H1 (cell line): ENCODE results near the gene PCDHGA11. TPM values are rescaled to one million over a fixed set of nuclear protein-coding genes. Genes with fewer than 3 reads are reported as not detected.

Source experiments
- CTCF ChIA-PET: fragments of 300-600 bp; sonication (Branson Sonifier 250); formaldehyde crosslinking; loops from one replicate; lab custom pipeline; 2021; ENCODE audit not compliant: partially characterized antibody; lab: Charles Lee
- POLR2A ChIA-PET: fragments of 300-600 bp; sonication (Branson Sonifier 250); formaldehyde crosslinking; loops from one replicate; lab custom pipeline; 2021; ENCODE audit warnings: inconsistent platforms; ENCODE audit not compliant: partially characterized antibody; lab: Charles Lee
- DNase-seq, 2 experiments: peaks; one replicate each; pipeline versions ENCODE4 v3.0.0 to v3.0.0-alpha.2; 2010 to 2022; ENCODE audit warnings: low spot score in 2 of 2, low read depth in 1 of 2, mixed read lengths in 1 of 2
- FAIRE-seq: peaks from 2 replicates; lab custom pipeline; 2011; peaks lifted over from hg19 to GRCh38; lab: Jason Lieb, UNC
- H2AFZ ChIP-seq: 2 replicates; pipeline ENCODE4 v1.8.1; 2012; ENCODE audit warnings: low read length, inconsistent platforms
- H2AK5ac ChIP-seq: 2 replicates; pipeline ENCODE4 v1.6.1; 2013; ENCODE audit warnings: low read depth, low read length
- H2BK120ac ChIP-seq: replicated peaks from 2 replicates; pipeline ENCODE3; 2013; ENCODE audit warnings: low read depth, low read length, inconsistent platforms
- H2BK12ac ChIP-seq: 2 replicates; pipeline ENCODE4 v1.6.1; 2013; ENCODE audit warnings: low read depth, low read length
- H2BK15ac ChIP-seq: 2 replicates; pipeline ENCODE4 v1.6.1; 2013; ENCODE audit warnings: low read length
- H2BK20ac ChIP-seq: 2 replicates; pipeline ENCODE4 v1.6.1; 2013; ENCODE audit warnings: low read length
- H2BK5ac ChIP-seq: 2 replicates; pipeline ENCODE4 v1.6.1; 2013; ENCODE audit warnings: low read depth, low read length
- H3K14ac ChIP-seq: 2 replicates; pipeline ENCODE4 v1.6.1; 2013; ENCODE audit warnings: inconsistent platforms; ENCODE audit not compliant: insufficient read length
- H3K18ac ChIP-seq: 2 replicates; pipeline ENCODE4 v1.6.1; 2013; ENCODE audit warnings: low read length; ENCODE audit errors: extremely low read depth
- H3K23ac ChIP-seq: 2 replicates; pipeline ENCODE4 v1.6.1; 2013; ENCODE audit warnings: inconsistent platforms; ENCODE audit not compliant: insufficient read length
- H3K23me2 ChIP-seq: 2 replicates; pipeline ENCODE4 v1.6.1; 2013; ENCODE audit warnings: low read depth, low read length
- H3K27ac ChIP-seq: 2 replicates; pipeline ENCODE4 v1.6.1; 2011; ENCODE audit warnings: low read depth, low read length, inconsistent platforms
- H3K27me3 ChIP-seq, 4 experiments: replicated peaks in 1 of 4; 1 replicate in 1 of 4; 2 replicates in 3 of 4; pipeline versions ENCODE4 v1.6.1 to v1.8.1; 2011 to 2013; ENCODE audit warnings: low read length in 3 of 4, mild to moderate bottlenecking in 3 of 4, inconsistent platforms in 2 of 4, mixed read lengths in 2 of 4, moderate library complexity in 1 of 4; ENCODE audit not compliant: control insufficient read depth in 3 of 4, insufficient read depth in 3 of 4; ENCODE audit errors: extremely low read depth in 1 of 4
- H3K36me3 ChIP-seq, 4 experiments: 2 replicates each; pipeline versions ENCODE4 v1.6.1 to v1.8.1; 2011 to 2013; ENCODE audit warnings: mild to moderate bottlenecking in 4 of 4, low read length in 3 of 4, moderate library complexity in 2 of 4, control low read depth in 1 of 4, inconsistent platforms in 1 of 4; ENCODE audit not compliant: insufficient read depth in 4 of 4, control insufficient read depth in 2 of 4
- H3K4ac ChIP-seq: replicated peaks from 2 replicates; pipeline ENCODE3; 2013; ENCODE audit warnings: low read length, low read depth, mixed read lengths, inconsistent platforms; ENCODE audit not compliant: insufficient read length
- H3K4me1 ChIP-seq, 4 experiments: replicated peaks in 1 of 4; 1 replicate in 1 of 4; 2 replicates in 3 of 4; pipeline versions ENCODE4 v1.6.1 to v1.8.1; 2011 to 2013; ENCODE audit warnings: low read length in 3 of 4, inconsistent platforms in 2 of 4, mixed read lengths in 1 of 4; ENCODE audit not compliant: insufficient read depth in 4 of 4, control insufficient read depth in 3 of 4
- H3K4me2 ChIP-seq, 2 experiments: 2 replicates each; pipeline versions ENCODE4 v1.6.1 to v1.8.1; 2011 to 2013; ENCODE audit warnings: low read depth in 2 of 2, low read length in 2 of 2, control low read depth in 1 of 2, inconsistent platforms in 1 of 2, mild to moderate bottlenecking in 1 of 2; ENCODE audit not compliant: insufficient read depth in 1 of 2
- H3K4me3 ChIP-seq, 4 experiments: fragments of 200-600, 300-600 bp in 1 of 4; sonication (generic), shearing (Covaris generic), sonication (Bioruptor Twin) in 1 of 4; 2 replicates each; pipeline versions ENCODE4 v1.5.1 to v1.8.1; 2011 to 2016; ENCODE audit warnings: low read length in 4 of 4, low read depth in 3 of 4, control low read depth in 2 of 4, inconsistent platforms in 2 of 4, mild to moderate bottlenecking in 2 of 4, mixed read lengths in 1 of 4, moderate library complexity in 1 of 4; ENCODE audit not compliant: insufficient read depth in 2 of 4; ENCODE audit errors: extremely low read depth in 1 of 4
- H3K56ac ChIP-seq: replicated peaks from 2 replicates; pipeline ENCODE3; 2013; ENCODE audit warnings: low read depth, mild to moderate bottlenecking, mixed read lengths, low read length, inconsistent platforms; ENCODE audit not compliant: insufficient read length
- H3K79me1 ChIP-seq: 2 replicates; pipeline ENCODE4 v1.6.1; 2013; ENCODE audit warnings: low read depth, low read length, control low read depth
- H3K79me2 ChIP-seq, 2 experiments: 2 replicates each; pipeline versions ENCODE4 v1.6.1 to v1.8.1; 2012 to 2013; ENCODE audit warnings: low read length in 2 of 2, mild to moderate bottlenecking in 2 of 2, inconsistent platforms in 1 of 2; ENCODE audit not compliant: insufficient read depth in 2 of 2, control insufficient read depth in 1 of 2
- H3K9ac ChIP-seq, 4 experiments: replicated peaks in 1 of 4; 1 replicate in 1 of 4; 2 replicates in 3 of 4; pipeline versions ENCODE4 v1.6.1 to v1.8.1; 2011 to 2013; ENCODE audit warnings: low read depth in 3 of 4, low read length in 3 of 4, control low read depth in 2 of 4, mild to moderate bottlenecking in 2 of 4, moderate library complexity in 2 of 4, inconsistent platforms in 1 of 4; ENCODE audit errors: extremely low read depth in 1 of 4
- H3K9me3 ChIP-seq, 2 experiments: 2 replicates each; pipeline versions ENCODE4 v1.6.1 to v1.8.1; 2012 to 2013; ENCODE audit warnings: mild to moderate bottlenecking in 2 of 2, moderate library complexity in 2 of 2, control low read depth in 1 of 2, inconsistent platforms in 1 of 2, low read depth in 1 of 2, low read length in 1 of 2, mixed read lengths in 1 of 2; ENCODE audit not compliant: insufficient read depth in 2 of 2
- H4K20me1 ChIP-seq, 2 experiments: replicated peaks in 1 of 2; 2 replicates each; pipeline versions ENCODE3 to v1.8.1; 2011 to 2013; ENCODE audit warnings: inconsistent platforms in 2 of 2, low read length in 2 of 2, mild to moderate bottlenecking in 1 of 2; ENCODE audit not compliant: insufficient read depth in 2 of 2, control insufficient read depth in 1 of 2
- H4K5ac ChIP-seq: 2 replicates; pipeline ENCODE4 v1.6.1; 2013; ENCODE audit warnings: low read length, low read depth, mixed read lengths, inconsistent platforms; ENCODE audit not compliant: insufficient read length
- H4K8ac ChIP-seq: 2 replicates; pipeline ENCODE4 v1.8.0; 2013; ENCODE audit warnings: mild to moderate bottlenecking, moderate library complexity, low read length, inconsistent platforms; ENCODE audit not compliant: insufficient read depth; ENCODE audit errors: extremely low read depth
- H4K91ac ChIP-seq: replicated peaks from 2 replicates; pipeline ENCODE3; 2013; ENCODE audit warnings: low read length, mixed read lengths, inconsistent platforms; ENCODE audit not compliant: insufficient read length
- CBX5 ChIP-seq: fragments of 300-800, 300-1000 bp; sonication (generic); IDR thresholded peaks from 2 replicates; pipeline ENCODE4 v1.7.1; 2016; ENCODE audit warnings: antibody characterized with exemption, low read length, low read depth
- FOSL1 ChIP-seq: IDR thresholded peaks from 2 replicates; pipeline ENCODE4 v1.6.1; 2011; ENCODE audit warnings: mild to moderate bottlenecking, low read depth, low read length, moderate library complexity; ENCODE audit not compliant: insufficient read depth
- GABPA ChIP-seq: IDR thresholded peaks from 2 replicates; pipeline ENCODE4 v1.6.1; 2011; ENCODE audit warnings: mild to moderate bottlenecking, low read length, moderate library complexity, borderline replicate concordance; ENCODE audit not compliant: insufficient read depth
- KDM4A ChIP-seq: IDR thresholded peaks from one replicate; pipeline ENCODE4 v1.7.1; 2012; ENCODE audit warnings: low read depth, mild to moderate bottlenecking, moderate library complexity, low read length, inconsistent platforms; ENCODE audit not compliant: severe bottlenecking
- MAFK ChIP-seq: IDR thresholded peaks from 2 replicates; pipeline ENCODE4 v1.6.1; 2012; ENCODE audit warnings: low read depth, mild to moderate bottlenecking, improper control_type of control experiment, low read length
- MAX ChIP-seq: IDR thresholded peaks from 2 replicates; pipeline ENCODE4 v1.6.1; 2012; ENCODE audit warnings: inconsistent platforms
- POLR2A ChIP-seq, 2 experiments: IDR thresholded peaks; 1 replicate in 1 of 2; 2 replicates in 1 of 2; pipeline ENCODE4 v1.6.1; 2011; ENCODE audit warnings: low read depth in 2 of 2, low read length in 2 of 2, mild to moderate bottlenecking in 2 of 2; ENCODE audit errors: control extremely low read depth in 1 of 2
- RXRA ChIP-seq: IDR thresholded peaks from 2 replicates; pipeline ENCODE4 v1.6.1; 2011; ENCODE audit warnings: low read depth, mild to moderate bottlenecking, low read length, moderate library complexity; ENCODE audit not compliant: insufficient read depth
- TAF1 ChIP-seq: IDR thresholded peaks from 2 replicates; pipeline ENCODE4 v1.6.1; 2011; ENCODE audit warnings: mild to moderate bottlenecking, low read depth, low read length
- TBP ChIP-seq: IDR thresholded peaks from 2 replicates; pipeline ENCODE4 v1.6.1; 2011; ENCODE audit warnings: low read depth, low read length, improper control_type of control experiment
- WGBS, 2 experiments: shearing (Covaris generic) in 1 of 2; methylation state at CpG; one replicate each; pipeline versions ENCODE4 v1.1.6 to v1.1.7; 2013 to 2015; ENCODE audit warnings: low lambda C conversion rate in 2 of 2, mixed read lengths in 2 of 2, inconsistent platforms in 1 of 2, low coverage in 1 of 2, missing lambda C conversion rate in 1 of 2; ENCODE audit not compliant: insufficient replicate concordance in 2 of 2, insufficient coverage in 1 of 2, insufficient read length in 1 of 2; ENCODE audit errors: extremely low coverage in 1 of 2, missing lambda C conversion rate in 1 of 2; 5-methylcytosine and 5-hydroxymethylcytosine counted together
- polyA plus RNA-seq, 7 experiments: library from polyadenylated mRNA; depleted of rRNA in 3 of 7; stranded (reverse) in 5 of 7; unstranded in 2 of 7; fragments of >200 nt in 5 of 7; fragments of 200-250 nt in 2 of 7; gene quantifications; 1 replicate in 5 of 7; 2 replicates in 1 of 7; 4 replicates in 1 of 7; pipeline versions ENCODE4 v1.2.1 to v1.2.3, GENCODE V29; 2011 to 2013; ENCODE audit warnings: missing spikeins in 2 of 7, mixed read lengths in 2 of 7
- total RNA-seq: library from RNA; stranded (reverse); fragmentation: NEBNext Ultra II Directional; extraction: Animal tissue kit (Norgen Biotek cat#: 25700); gene quantifications from 2 replicates; pipeline ENCODE4 v1.2.1, GENCODE V29; 2021
- TF ChIP-seq, protein P1 (sequence below): IDR thresholded peaks from 2 replicates; pipeline ENCODE4 v1.6.1; 2012; ENCODE audit warnings: low read length, inconsistent platforms

The PCDHGA11 gene
- total and polyA plus RNA-seq, 2 of the 8 experiments (the other 6 are each of a cell fraction or from before 2014, with no cell fraction given), result 2.2 to 8.2 TPM

GRCh38 chr5:141431286-141431685, 10.4 kb downstream of the PCDHGA11 start:
- H3K4me1 ChIP-seq, result no peaks in the 10 kb centered on the region
- no peaks in the 10 kb centered on the region for H4K20me1 ChIP-seq
- no peak for DNase-seq
- ChIA-PET CTCF (interaction anchor here (1.1 to 7.0 kb wide), 22 partner anchors 8 to 208 kb away, joined by 3 to 67 read pairs (median 6); partner anchors contain the start of genes PCDHB14, PCDHB15, PCDHGA10 and PCDHGA11), POLR2A (interaction anchor here (1.4 kb wide), 1 partner anchor 82 kb away, joined by 4 read pairs; no protein-coding TSS in a partner anchor)
- no peak overlapping the region for H3K23ac ChIP-seq
- H2BK20ac ChIP-seq, result no peak overlapping the region
- no peak overlapping the region for H3K18ac ChIP-seq
- no peak overlapping the region for H3K9ac ChIP-seq
- H3K56ac ChIP-seq, result no peak overlapping the region
- no peak overlapping the region for H3K4me3 ChIP-seq
- H2BK12ac ChIP-seq, result no peak overlapping the region
- H4K5ac ChIP-seq, result no peak overlapping the region
- FAIRE-seq, result no peak
- H3K23me2 ChIP-seq, result no peaks in the 10 kb centered on the region
- no peak overlapping the region for H3K14ac ChIP-seq
- H3K9me3 ChIP-seq, result peaks cover 34 to 44% of the 10 kb centered on the region in 2 experiments
- H4K91ac ChIP-seq, result no peak overlapping the region
- no peak overlapping the region for H2BK120ac ChIP-seq
- no peak overlapping the region for H3K27ac ChIP-seq
- WGBS, 2 experiments, result 97% methylated on average over 37 of the region's 37 CpGs; no CpG with 5 or more reads in 1 of the 2 experiments
- peaks cover 2% of the 10 kb centered on the region; the same call in 1 of the 2 replicates for H3K79me1 ChIP-seq
- H3K4me2 ChIP-seq, result no peak overlapping the region
- no peak overlapping the region for H2AFZ ChIP-seq
- no peaks in the 10 kb centered on the region for H3K79me2 ChIP-seq
- H4K8ac ChIP-seq, result no peak overlapping the region
- no peaks in the 10 kb centered on the region for H3K27me3 ChIP-seq
- peaks cover 0 to 14% (median under 1%) of the 10 kb centered on the region in 4 experiments; a peak in 3 of 8 replicates for H3K36me3 ChIP-seq
- H2BK5ac ChIP-seq, result no peak overlapping the region
- H2BK15ac ChIP-seq, result no peak overlapping the region
- H3K4ac ChIP-seq, result no peak overlapping the region
- H2AK5ac ChIP-seq, result no peak overlapping the region
- TF ChIP-seq FOSL1 (no peak), GABPA (no peak), RXRA (no peak), POLR2A (IDR thresholded peaks at IDR 0.05; ENCODE audit: control extremely low read depth in 1 of 2, low read depth in 2 of 2, low read length in 2 of 2) (no peak), TAF1 (no peak), CBX5 (no peak), TBP (no peak), MAFK (no peak), MAX (no peak), KDM4A (no peak)
- TF ChIP-seq, protein P1, sequence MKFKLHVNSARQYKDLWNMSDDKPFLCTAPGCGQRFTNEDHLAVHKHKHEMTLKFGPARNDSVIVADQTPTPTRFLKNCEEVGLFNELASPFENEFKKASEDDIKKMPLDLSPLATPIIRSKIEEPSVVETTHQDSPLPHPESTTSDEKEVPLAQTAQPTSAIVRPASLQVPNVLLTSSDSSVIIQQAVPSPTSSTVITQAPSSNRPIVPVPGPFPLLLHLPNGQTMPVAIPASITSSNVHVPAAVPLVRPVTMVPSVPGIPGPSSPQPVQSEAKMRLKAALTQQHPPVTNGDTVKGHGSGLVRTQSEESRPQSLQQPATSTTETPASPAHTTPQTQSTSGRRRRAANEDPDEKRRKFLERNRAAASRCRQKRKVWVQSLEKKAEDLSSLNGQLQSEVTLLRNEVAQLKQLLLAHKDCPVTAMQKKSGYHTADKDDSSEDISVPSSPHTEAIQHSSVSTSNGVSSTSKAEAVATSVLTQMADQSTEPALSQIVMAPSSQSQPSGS, result no peak
